Keratinocyte (primary cell): Measurements from ENCODE around the gene LRCOL1. TPM values are rescaled to one million over a fixed set of nuclear protein-coding genes. Genes with fewer than 3 reads are reported as not detected.

Source experiments
- DNase-seq: peaks from one replicate; pipeline ENCODE4 v3.0.0-alpha.2; 2011; ENCODE audit warnings: low read depth, missing footprints, low spot score
- FAIRE-seq: peaks from 2 replicates; lab custom pipeline; 2011; peaks lifted over from hg19 to GRCh38; lab: Jason Lieb, UNC
- H2AFZ ChIP-seq: 2 replicates; pipeline ENCODE4 v1.6.0; 2012; ENCODE audit warnings: low read length, control low read depth, inconsistent platforms; ENCODE audit not compliant: control insufficient read depth
- H3K27ac ChIP-seq: 2 replicates; pipeline ENCODE4 v1.5.1; 2011; ENCODE audit warnings: low read length; ENCODE audit not compliant: control insufficient read depth, insufficient read depth
- H3K27me3 ChIP-seq: 3 replicates; pipeline ENCODE4 v1.6.0; 2011; ENCODE audit warnings: low read length; ENCODE audit not compliant: control insufficient read depth, insufficient read depth; ENCODE audit errors: extremely low read depth
- H3K36me3 ChIP-seq, 2 experiments: 2 replicates in 1 of 2; 3 replicates in 1 of 2; pipeline ENCODE4 v1.5.1; 2011; ENCODE audit warnings: low read length in 2 of 2, mild to moderate bottlenecking in 1 of 2; ENCODE audit not compliant: control insufficient read depth in 2 of 2, insufficient read depth in 2 of 2; ENCODE audit errors: extremely low read depth in 1 of 2
- H3K4me1 ChIP-seq: 3 replicates; pipeline ENCODE4 v1.5.1; 2011; ENCODE audit warnings: low read length; ENCODE audit not compliant: control insufficient read depth, insufficient read depth; ENCODE audit errors: extremely low read depth
- H3K4me2 ChIP-seq: 3 replicates; pipeline ENCODE4 v1.6.0; 2011; ENCODE audit warnings: low read depth, low read length; ENCODE audit not compliant: control insufficient read depth, insufficient read depth; ENCODE audit errors: extremely low read depth
- H3K4me3 ChIP-seq, 3 experiments: fragments of 200-600 bp in 1 of 3; sonication (generic) in 1 of 3; 2 replicates in 2 of 3; 3 replicates in 1 of 3; pipeline ENCODE4 v1.5.1; 2011 to 2016; ENCODE audit warnings: low read length in 3 of 3, mild to moderate bottlenecking in 3 of 3, control low read depth in 2 of 3, inconsistent platforms in 1 of 3, low read depth in 1 of 3, mixed read lengths in 1 of 3, mixed run types in 1 of 3, moderate library complexity in 1 of 3; ENCODE audit not compliant: control insufficient read depth in 2 of 3, insufficient read depth in 2 of 3; ENCODE audit errors: extremely low read depth in 1 of 3
- H3K79me2 ChIP-seq: 2 replicates; pipeline ENCODE4 v1.6.0; 2012; ENCODE audit warnings: low read length; ENCODE audit not compliant: control insufficient read depth, insufficient read depth
- H3K9ac ChIP-seq: 3 replicates; pipeline ENCODE4 v1.6.0; 2011; ENCODE audit warnings: low read length; ENCODE audit not compliant: control insufficient read depth, insufficient read depth; ENCODE audit errors: extremely low read depth
- H3K9me1 ChIP-seq: 3 replicates; pipeline ENCODE4 v1.6.0; 2011; ENCODE audit warnings: low read length; ENCODE audit not compliant: control insufficient read depth, insufficient read depth; ENCODE audit errors: extremely low read depth
- H3K9me3 ChIP-seq: 2 replicates; pipeline ENCODE4 v1.5.1; 2012; ENCODE audit warnings: low read depth, low read length; ENCODE audit not compliant: control insufficient read depth
- H4K20me1 ChIP-seq: 3 replicates; pipeline ENCODE4 v1.6.0; 2011; ENCODE audit warnings: low read length; ENCODE audit not compliant: control insufficient read depth, insufficient read depth; ENCODE audit errors: extremely low read depth
- CTCF ChIP-seq, 3 experiments: IDR thresholded peaks in 1 of 3; conservative IDR thresholded peaks in 1 of 3; optimal IDR thresholded peaks in 1 of 3; 2 replicates in 2 of 3; 3 replicates in 1 of 3; pipeline versions ENCODE3 to v1.5.1; 2011; ENCODE audit warnings: low read length in 3 of 3, mild to moderate bottlenecking in 3 of 3, moderate library complexity in 2 of 3, control low read depth in 1 of 3, inconsistent platforms in 1 of 3; ENCODE audit not compliant: insufficient read depth in 2 of 3; ENCODE audit errors: extremely low read depth in 1 of 3
- EZH2 ChIP-seq: IDR thresholded peaks from one replicate; pipeline ENCODE4 v1.6.1; 2012; ENCODE audit warnings: inconsistent platforms, mild to moderate bottlenecking, low read length, moderate library complexity
- dilution Hi-C: fragments of 300-500 bp; cut with MboI; formaldehyde crosslinking; loops from one replicate; pipeline ENCODE4 v1.7.0; 2020; ENCODE audit warnings: low sequenced_read_pairs; ENCODE audit not compliant: extremely low pct_ligation_motif_present
- polyA plus RNA-seq, 5 experiments: library from polyadenylated mRNA; depleted of rRNA in 3 of 5; stranded (reverse) in 3 of 5; stranded (forward) in 1 of 5; unstranded in 1 of 5; fragments of >200 nt; gene quantifications; 1 replicate in 1 of 5; 2 replicates in 3 of 5; 3 replicates in 1 of 5; pipeline versions ENCODE4 v1.2.1 to v1.2.3, GENCODE V29; 2011 to 2012; ENCODE audit warnings: missing spikeins in 2 of 5, low read depth in 1 of 5, low replicate concordance in 1 of 5

The LRCOL1 gene
- polyA plus RNA-seq, 1 donor (not counting 4 experiments of a cell fraction or from before 2014, with no cell fraction given), result not detected

GRCh38 chr12:132657004-132657727, 46.8 kb upstream of the LRCOL1 start:
- TF ChIP-seq EZH2, result no peak
- TF ChIP-seq CTCF (optimal IDR thresholded peaks at IDR 0.05 in 1 of 3, IDR thresholded peaks at IDR 0.05 in 1 of 3, conservative IDR thresholded peaks at IDR 0.05 in 1 of 3; ENCODE audit: extremely low read depth in 1 of 3, insufficient read depth in 2 of 3, low read length in 3 of 3), result peak in 1 of 3 experiments; percentile 30
- no peak for FAIRE-seq
- Histone ChIP-seq H3K4me1 (no peaks in the 10 kb centered on the region), H3K27me3 (no peaks in the 10 kb centered on the region), H2AFZ (no peak overlapping the region), H3K36me3 (peaks cover 26 to 33% of the 10 kb centered on the region in 2 experiments), H3K9me3 (no peaks in the 10 kb centered on the region), H3K9me1 (no peaks in the 10 kb centered on the region), H4K20me1 (no peaks in the 10 kb centered on the region), H3K4me2 (no peak overlapping the region), H3K27ac (no peak overlapping the region), H3K79me2 (no peaks in the 10 kb centered on the region), H3K9ac (no peak overlapping the region), H3K4me3 (no peak overlapping the region)
- no peak for DNase-seq
- dilution Hi-C loops, result no loop called here

DNA sequence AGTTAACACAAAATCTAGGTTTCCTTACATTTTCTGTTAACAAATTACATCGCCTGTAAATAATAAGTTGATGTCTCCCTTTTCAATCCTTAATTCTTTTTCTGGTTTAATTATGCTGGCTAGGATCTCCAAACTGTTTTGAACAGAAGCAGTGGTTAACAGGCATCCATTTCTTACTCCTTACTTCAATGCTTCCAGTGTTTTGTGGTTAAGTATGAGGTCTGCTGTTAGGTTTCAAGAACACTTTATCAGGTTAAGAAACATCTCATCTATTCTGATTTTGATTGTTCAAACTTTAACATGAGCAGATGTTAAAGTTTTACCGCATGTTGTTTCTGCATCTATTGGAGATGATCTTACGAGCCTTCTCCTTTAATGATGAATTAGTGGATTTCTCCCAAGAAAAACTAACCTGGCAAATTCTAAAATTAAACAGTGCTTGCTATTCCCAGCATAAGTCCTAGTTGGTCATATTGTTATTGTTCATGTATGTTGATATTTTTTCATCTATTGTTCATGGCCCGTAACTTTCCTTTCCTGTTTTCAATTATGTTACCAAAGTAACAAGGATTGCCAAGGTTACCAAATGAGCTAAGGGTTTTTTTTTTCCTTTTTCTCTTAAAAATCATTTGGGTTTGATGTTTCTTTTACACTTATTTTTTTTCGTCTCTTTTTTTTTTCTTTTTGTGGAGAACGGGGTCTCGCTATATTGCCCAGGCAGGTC, 43.3 kb upstream of the LRCOL1 start:
- Histone ChIP-seq H3K9me1 (no peaks in the 10 kb centered on the region), H3K4me3 (no peak overlapping the region), H3K36me3 (peaks cover 11 to 20% of the 10 kb centered on the region in 2 experiments), H3K27ac (no peak overlapping the region), H3K27me3 (no peaks in the 10 kb centered on the region), H3K9me3 (no peaks in the 10 kb centered on the region), H4K20me1 (no peaks in the 10 kb centered on the region), H3K4me1 (no peaks in the 10 kb centered on the region), H3K79me2 (no peaks in the 10 kb centered on the region), H3K9ac (no peak overlapping the region), H3K4me2 (no peak overlapping the region), H2AFZ (no peak overlapping the region)
- no peak for FAIRE-seq
- TF ChIP-seq CTCF (optimal IDR thresholded peaks at IDR 0.05 in 1 of 3, IDR thresholded peaks at IDR 0.05 in 1 of 3, conservative IDR thresholded peaks at IDR 0.05 in 1 of 3; ENCODE audit: extremely low read depth in 1 of 3, insufficient read depth in 2 of 3, low read length in 3 of 3) (no peak), EZH2 (no peak)
- no peak for DNase-seq
- dilution Hi-C loops, result no loop called here
